Measurements from ENCODE around the gene DENND1A.
A peak's percentile ranks its signal among the peaks of the same experiment; 100 is the strongest.
"Not testable (repeated sequence)": the region's sequence is repeated elsewhere in the genome, so short reads cannot be mapped to it uniquely, and the experiment has no call there.

Gene DENND1A

DNA sequence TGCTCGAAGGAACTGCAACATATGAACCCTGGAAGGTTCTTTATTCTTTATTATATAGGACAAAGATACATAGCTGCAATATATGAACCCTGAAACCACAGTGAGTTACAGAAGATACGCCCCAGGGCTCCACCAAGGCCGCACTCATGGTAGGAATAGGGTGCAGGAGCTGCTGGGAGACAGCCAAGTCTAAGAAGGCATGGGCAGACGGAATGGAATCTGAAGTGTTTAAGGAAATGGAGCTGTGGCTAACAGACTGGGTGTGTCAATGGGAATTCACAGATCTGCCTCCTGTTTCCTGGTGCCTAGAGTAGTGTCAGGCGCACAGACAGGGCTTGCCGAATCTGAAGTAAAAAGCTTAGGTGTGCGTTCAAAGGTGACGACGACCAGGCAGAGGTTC is 286.4 kb downstream of the DENND1A start:
- DNase-seq: no peak

DNA sequence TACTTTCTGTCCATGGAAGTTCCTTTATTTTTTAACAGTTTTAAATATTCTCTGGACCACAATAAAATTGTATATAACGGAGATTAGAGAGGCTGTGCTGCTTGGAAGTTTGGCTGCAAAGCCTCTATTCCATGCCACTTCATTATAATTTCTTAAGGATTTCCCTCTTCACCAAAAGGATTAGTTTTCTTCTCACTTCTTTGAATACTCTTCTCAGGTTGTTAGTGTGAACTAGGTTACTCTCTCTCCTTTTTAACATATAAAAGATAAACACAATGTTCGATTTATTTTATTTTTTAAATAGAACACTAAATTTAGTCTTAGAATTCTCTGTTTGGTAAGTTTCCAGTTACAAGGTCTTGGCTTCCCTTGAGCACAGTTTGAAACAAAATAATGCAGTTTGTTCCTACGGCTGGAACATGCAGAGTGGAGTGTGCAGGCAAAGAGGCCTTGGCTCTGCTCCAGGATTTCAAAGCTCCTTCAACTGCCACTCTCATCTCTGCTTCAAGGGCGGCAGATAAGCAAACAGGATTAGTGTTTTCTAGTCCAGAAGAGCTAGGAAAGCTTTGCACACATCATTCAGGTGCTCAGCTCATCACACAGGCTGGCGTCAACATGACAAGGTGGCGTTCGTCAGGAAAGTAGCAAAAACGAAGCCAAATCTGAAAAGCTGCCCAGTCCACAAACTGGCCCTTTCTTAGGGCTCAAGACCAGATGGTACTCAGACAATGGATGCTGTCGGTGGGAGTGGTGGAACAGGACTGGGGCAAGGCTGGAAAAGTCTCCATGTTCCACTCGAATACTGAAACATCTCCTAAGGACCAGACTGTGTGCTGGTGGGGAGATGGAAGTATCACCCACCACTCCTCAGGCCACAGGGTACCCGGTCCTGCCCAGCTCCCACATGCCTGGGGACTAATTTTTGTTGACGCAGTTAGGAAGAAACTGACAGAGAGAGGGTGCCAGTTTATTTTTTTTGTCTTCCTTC is 287.3 kb downstream of the DENND1A start:
- peak; percentile 71 for DNase-seq

GRCh38 chr9:123640792-123641222 is 289.1 kb downstream of the DENND1A start:
- DNase-seq: no peak

DNA sequence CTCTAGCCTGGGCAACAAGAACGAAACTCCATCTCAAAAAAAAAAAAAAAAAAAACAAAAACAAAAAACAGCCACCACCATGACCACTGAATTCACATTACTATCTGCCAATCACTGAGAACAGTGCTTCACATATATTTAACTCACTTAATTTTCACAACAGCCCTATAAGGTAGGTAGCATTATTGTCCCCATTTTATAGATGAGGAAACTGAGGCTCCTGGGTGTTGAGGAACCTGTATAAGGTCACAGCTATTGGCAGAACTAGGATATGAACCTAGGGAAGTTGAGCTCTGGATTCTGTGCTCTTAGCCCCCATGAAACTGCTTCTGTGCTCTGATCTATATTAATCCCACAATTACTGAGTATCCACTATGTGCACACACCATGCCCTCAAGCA is 290.2 kb downstream of the DENND1A start:
- DNase-seq: no peak

- peak; percentile 81 for DNase-seq
These were observed 291.8 kb downstream of the DENND1A start for GRCh38 chr9:123637945-123638634.

DNA sequence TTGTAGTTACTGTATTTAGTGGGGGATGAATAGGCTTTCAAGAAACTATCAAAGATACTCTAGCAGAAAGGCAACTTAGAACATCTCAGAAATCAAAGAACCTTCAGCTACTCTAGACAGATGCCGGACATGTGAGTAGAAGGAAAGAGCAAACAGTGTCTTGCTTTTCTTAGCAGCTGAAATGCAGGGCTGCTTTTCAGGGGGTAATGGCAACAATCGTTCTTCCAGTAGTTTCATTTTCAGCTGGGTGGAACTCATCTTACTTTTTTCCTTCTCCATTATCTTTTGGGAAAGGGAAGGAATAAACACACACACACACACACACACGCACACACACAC is 292.4 kb downstream of the DENND1A start:
- DNase-seq: peak; percentile 12

- DNase-seq: not testable (repeated sequence)
These were observed 293.1 kb downstream of the DENND1A start for GRCh38 chr9:123636805-123637204.

DNA sequence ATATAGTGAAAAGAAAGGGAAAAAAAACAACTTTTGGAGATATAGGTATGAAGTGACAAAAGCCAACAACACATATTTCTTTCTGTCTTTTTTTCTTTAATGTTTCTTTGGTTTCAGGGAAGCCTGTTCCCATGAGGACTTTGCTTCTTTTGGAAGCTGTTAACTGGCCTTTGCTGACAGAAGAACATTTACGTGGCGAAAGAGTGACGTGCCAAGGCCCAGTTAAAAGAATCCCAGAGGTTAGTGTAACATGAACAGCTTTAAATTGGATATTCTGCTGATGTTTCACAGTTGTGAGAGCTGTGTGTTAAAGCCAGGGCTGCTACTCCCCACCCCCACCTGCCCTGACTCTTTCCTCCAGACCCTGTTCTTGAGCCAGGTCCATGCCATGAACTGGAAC is 298.1 kb downstream of the DENND1A start:
- no peak for DNase-seq

DNA sequence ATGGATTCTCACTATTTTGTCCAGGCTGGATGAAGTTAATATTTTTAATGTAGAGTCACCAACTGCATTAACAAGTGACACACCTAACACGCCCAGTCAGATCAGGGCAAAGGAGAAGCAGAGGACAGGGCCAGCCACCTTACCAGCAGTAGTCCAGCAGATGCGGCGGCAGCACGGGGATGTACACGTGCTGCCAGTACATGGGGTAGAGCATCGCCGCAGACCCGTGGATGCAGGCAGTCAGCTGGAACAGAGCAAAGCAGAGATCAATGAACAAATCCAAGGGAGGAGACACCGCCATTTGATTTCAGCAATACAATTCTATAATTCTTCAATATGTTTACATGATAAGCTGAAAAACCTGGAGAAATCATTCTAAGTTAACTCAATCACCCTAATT is 299.7 kb downstream of the DENND1A start:
- no peak for DNase-seq

DNA sequence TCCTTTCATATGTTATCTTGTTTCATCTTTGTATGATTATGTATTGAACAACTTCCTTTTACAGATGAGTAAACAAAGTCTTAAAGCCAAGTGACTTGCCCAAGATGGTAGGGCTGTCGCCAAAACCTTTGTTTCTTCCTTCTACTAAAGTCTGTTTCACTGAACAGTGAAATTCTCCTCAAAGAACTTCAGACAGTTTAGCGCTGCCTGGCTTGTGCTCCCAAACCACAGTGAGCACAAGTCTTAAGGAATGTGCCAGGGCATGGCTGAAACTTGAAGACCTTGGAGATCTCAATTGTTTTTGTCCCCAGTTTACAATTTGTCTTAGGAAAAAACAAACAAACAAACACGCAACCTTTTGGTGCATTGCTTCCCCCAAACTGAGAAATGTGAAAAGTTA is 300.4 kb downstream of the DENND1A start:
- no peak for DNase-seq

DNA sequence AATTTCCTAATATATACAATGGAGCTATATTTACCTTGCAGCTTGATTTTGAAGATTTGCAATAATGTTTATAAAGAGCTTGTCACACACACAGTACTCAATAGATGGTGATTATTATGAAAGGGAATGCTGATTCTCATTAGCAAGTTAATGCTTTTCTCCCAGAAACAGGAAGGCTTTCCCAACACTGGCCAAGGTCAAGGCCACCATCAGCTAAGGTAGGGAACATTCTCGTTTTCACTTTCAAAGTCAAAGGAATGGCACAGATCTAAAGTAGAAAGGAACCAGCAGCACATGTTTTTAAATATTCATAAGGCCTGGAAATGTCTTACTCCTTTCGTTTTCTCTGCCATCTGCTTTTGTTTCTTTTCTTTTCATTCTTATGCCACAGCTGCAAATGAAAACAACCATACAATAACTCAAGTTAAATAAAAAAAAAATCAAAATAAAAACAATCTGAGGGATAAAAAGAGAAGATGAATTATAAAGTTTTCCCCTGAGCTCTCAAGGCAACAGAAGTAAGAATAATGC is 307.1 kb downstream of the DENND1A start:
- DNase-seq: no peak

DNA sequence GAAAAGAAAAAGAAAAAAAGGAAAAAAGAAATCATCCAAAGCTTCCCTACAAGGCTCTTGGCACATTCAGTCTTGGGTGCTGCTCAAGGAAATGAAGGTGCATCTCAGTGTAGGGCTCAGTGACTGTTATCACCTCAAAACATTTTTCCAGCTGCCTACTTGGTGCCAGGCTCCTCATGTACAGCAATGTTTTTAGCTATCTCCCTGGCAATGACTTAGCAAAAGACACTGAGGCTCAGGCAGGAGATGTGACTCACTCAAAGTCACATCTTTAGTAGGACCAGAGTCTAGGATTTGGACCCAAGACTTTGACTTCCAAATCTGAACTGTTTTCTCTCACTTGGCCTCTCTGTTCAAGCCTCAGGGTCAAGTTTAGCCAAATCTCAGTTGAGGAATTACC is 309.7 kb downstream of the DENND1A start:
- DNase-seq: peak; percentile 70

GRCh38 chr9:123617952-123618678 is 311.8 kb downstream of the DENND1A start:
- DNase-seq: no peak

GRCh38 chr9:123617286-123617685 is 312.6 kb downstream of the DENND1A start:
- DNase-seq: no peak

GRCh38 chr9:123616707-123617106 is 313.2 kb downstream of the DENND1A start:
- no peak for DNase-seq

- no peak for DNase-seq
These were observed 314.5 kb downstream of the DENND1A start for GRCh38 chr9:123615381-123615780.

DNA sequence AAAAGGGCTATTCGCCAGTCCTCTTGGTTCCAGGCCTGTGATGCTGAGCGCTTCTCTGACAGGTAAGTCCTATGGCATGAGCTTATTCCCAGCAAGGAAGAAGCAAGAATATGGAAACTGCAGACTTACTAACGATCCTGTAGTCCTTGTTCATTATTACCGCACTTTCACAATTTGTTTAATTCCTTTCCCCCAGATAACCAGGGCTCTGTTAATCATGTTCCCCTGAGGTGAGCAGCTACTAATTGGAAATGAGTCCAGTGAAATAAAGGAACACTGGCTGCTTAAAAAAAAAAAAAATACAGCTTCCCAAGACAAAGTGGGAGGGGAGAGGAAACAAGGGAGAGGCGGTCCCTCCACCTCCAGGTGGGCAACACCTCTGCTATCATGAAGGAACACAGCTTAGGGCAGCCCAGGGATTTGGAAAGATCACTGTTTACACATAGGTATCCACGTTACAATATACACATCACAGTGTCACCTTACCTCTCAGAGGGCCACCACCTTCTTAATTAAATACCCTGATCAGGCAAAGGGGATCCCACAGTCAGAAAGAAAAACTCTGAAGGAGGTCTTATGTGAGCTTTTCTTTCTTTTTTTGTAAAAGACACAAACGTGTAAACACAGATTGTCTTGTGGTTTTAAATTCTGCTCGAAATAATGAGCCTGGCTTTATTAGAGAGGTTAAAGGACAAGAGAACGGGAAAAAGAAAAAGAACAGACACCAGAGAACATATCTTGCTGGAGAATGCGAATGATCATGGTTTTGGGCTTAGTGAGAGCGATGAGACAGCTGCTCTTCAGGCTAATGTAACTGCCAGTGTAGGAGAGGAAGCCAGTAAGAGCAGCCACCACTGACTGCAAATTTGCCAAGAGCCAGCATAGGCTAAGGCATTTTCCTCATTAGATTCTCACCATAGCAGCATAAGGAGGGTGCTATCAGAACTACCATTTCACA is 315.3 kb downstream of the DENND1A start:
- DNase-seq: no peak

GRCh38 chr9:123611226-123611625 is 318.7 kb downstream of the DENND1A start:
- no peak for DNase-seq

- DNase-seq: peak; percentile 29
These were observed 320.1 kb downstream of the DENND1A start for GRCh38 chr9:123609844-123610243.

DNA sequence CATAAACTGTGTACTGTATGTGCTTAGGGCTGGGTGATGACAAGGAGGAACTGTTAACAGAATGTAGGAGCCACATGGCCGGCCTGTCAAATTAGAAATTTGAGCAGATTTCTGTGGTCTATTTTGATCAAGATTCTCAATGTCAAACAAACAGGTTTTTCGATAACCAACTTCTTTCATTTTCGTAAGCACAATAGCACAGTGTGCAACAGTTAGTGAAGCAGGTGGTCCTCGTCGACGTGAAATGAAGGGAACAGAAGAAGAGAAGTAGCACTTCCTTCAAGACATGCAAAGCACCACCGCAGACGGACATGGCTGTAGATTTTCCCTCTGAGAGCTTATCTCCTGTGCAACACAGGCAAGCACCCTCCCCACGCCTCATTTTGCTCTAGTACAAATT is 321.8 kb downstream of the DENND1A start:
- peak; percentile 8 for DNase-seq

DNA sequence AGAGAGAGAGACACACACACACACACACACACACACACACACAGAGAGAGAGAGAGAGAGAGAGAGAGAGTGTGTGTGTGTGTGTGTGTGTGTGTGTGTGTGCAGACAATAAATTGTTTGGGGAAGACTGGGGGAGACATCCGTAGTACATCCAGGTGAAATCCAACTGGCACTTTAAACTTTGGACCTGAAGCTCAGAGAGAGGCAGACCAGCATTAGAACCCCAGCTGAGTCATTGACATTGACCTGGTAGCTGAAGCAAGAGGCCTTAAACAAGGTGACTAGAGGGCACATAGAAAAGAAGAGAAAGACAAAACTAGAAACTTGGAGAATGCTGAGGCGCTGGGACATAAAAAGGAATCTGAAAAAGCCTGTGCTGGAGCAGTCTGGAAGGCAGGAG is 322.4 kb downstream of the DENND1A start:
- no peak for DNase-seq

DNA sequence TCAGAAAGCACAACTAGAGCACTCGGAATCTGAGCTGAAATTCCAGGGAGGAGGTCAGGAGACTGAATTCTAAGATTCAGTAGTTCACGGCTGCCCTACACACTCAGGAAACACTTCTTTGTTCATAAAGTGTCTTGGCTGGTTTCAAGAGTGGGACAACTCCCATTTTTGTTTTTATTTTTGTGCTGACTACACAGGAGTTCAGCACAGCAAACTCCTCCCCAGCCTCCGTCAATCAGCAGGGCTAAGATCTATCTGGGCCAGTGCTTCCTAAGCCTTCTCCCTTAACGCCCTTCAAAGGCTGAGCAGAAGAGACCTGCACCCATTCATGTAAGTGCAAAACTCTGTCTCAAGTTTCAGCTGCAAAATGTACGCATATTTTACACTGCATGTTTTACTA is 323.8 kb downstream of the DENND1A start:
- DNase-seq: no peak
